ENCODE results near the gene SNAPIN. TPM values are rescaled to one million over a fixed set of nuclear protein-coding genes. Genes with fewer than 3 reads are reported as not detected.
"Not testable (repeated sequence)": the region's sequence is repeated elsewhere in the genome, so short reads cannot be mapped to it uniquely, and the experiment has no call there.

Gene SNAPIN
- total RNA-seq, 2 experiments from 2014 or later, result 37.9 TPM

- peaks cover 21% of the 10 kb centered on the region for H3K4me1 Mint-ChIP-seq
- no peaks in the 10 kb centered on the region for H3K9me3 Mint-ChIP-seq
- ATAC-seq (ENCODE audit: low read depth) (no peak), DNase-seq (no peak)
- no peaks in the 10 kb centered on the region for H3K27me3 Mint-ChIP-seq
- POLR2A ChIA-PET, result no interaction called here
- peaks cover 9% of the 10 kb centered on the region for H3K36me3 Mint-ChIP-seq
- H3K4me3 Mint-ChIP-seq, result no peak overlapping the region
- H3K27ac Mint-ChIP-seq, result no peak overlapping the region
Observed at GRCh38 chr1:153630384-153630783, 28.1 kb upstream of the SNAPIN start.

DNA sequence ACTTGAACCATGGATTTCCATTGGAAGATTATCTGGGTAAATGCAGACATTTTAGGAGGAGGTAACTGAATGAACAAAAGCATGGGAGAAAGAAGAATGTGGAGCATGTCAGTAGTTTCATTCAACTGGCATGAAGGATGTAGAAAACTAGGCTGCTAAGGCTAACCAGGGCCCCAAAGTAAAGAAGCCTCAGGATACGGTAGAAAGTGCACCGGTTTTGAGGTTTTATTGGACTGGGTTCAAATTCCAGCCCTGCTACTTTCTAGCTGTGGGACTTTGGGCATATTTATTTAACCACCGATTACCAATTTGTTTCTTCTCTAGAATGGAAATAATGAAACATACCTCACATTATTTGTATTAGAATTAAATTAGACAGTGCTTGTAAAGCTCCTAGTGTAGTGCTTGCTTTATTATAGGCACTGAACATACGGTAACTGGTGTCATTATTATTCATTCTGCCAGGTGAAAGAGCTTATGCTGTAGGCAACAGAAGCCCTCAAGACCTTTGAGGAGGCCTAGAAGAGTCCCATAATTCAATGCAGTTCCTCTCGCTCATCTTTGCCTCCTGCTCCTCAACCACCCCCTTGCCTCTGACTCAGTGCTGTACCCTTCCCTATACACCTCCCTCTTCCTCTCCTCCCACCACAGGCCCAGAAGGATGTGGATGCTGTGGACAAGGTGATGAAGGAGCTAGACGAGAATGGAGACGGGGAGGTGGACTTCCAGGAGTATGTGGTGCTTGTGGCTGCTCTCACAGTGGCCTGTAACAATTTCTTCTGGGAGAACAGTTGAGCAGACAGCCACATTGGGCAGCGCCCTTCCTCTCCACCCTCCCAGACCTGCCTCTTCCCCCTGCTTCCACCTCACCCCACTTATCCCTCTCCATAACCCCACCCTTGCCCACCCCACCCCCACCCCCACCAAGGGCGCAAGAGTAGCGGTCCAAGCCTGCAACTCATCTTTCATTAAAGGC lies 27.2 kb upstream of the SNAPIN start:
- POLR2A ChIA-PET, result interaction anchor here (0.6 kb wide), 1 partner anchor 60 kb away, joined by 4 read pairs; no protein-coding TSS in a partner anchor
- DNase-seq (no peak), ATAC-seq (ENCODE audit: low read depth) (no peak)
- Mint-ChIP-seq H3K4me3 (no peak overlapping the region), H3K4me1 (peaks cover 22% of the 10 kb centered on the region), H3K27ac (no peak overlapping the region), H3K27me3 (no peaks in the 10 kb centered on the region), H3K9me3 (no peaks in the 10 kb centered on the region), H3K36me3 (peaks cover 11% of the 10 kb centered on the region)

DNA sequence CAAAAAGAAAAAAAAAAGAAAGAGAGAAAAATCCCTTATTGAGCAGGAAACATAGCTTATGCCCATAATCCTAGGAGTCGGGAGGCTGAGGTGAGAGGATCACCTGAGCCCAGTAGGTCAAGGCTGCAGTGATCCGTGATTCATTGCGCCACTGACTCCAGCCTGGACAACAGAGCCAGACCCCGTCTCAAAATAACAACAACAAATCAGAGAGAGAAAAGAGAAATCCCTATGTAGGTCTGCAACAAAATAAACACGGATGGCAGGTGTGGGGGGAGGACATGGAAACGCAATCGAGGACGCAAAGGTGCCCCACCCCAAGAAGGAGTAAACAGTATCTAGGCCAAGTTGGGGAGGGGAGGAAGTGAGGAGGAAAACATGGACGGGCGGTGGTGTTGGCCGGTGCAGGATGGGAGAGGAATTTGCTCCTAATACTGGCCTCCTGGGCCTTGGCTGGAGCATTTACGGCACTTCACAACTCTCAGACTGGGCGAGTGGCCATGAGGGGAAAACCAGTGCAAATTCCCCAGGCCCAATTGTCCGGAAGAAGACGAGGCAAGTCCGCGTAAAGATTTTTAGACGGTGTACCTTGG lies 25.2 kb upstream of the SNAPIN start:
- Mint-ChIP-seq H3K4me1 (peaks cover 27% of the 10 kb centered on the region), H3K9me3 (no peaks in the 10 kb centered on the region), H3K27me3 (no peaks in the 10 kb centered on the region), H3K27ac (peak overlapping the region; percentile 100), H3K36me3 (peaks cover 15% of the 10 kb centered on the region), H3K4me3 (peak overlapping the region; percentile 92)
- no peak for DNase-seq
- ATAC-seq (ENCODE audit: low read depth), result no peak
- POLR2A ChIA-PET, result interaction anchor here (0.6 to 3.4 kb wide), 33 partner anchors 10 to 358 kb away, joined by 3 to 44 read pairs (median 8); partner anchors contain the start of genes CREB3L4, ILF2, INTS3 and JTB

GRCh38 chr1:153633754-153634665 lies 24.5 kb upstream of the SNAPIN start, which contains the start of gene CHTOP:
CHTOP (plus strand) TSS chr1:153634066; CDS start chr1:153636589, 2,523 bp downstream.
- Mint-ChIP-seq H3K4me3 (peak within 1 kb of the TSS; percentile 92), H3K4me1 (peaks cover 27% of the 10 kb centered on the region), H3K27me3 (no peaks in the 10 kb centered on the region), H3K9me3 (no peaks in the 10 kb centered on the region), H3K36me3 (peaks cover 16% of the 10 kb centered on the region), H3K27ac (peak within 1 kb of the TSS; percentile 100)
- ATAC-seq (ENCODE audit: low read depth) (peak; percentile 94), DNase-seq (peak; percentile 99)
- POLR2A ChIA-PET, result interaction anchor here (0.6 to 3.4 kb wide), 40 partner anchors 10 to 1102 kb away, joined by 3 to 44 read pairs (median 6); partner anchors contain the start of genes CREB3L4, GATAD2B, ILF2 and INTS3

DNA sequence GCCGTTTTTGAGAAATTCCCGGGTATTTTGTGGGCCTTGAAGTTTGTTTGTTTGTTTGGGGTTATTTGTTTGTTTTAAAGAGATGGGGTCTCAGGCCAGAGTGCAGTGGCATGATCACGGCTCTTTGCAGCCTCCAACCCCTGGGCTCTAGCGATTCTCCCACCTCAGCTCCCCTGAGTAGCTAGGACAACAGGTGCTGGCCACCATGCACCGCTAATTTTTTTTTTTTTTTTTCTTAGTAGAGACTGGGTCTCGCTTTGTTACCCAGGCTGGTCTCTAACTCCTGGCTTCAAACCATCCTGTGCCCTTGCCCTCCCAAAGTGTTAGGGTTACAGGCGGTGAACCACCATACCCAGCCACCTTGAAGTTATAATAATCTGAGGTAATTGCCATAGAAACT lies 22.6 kb upstream of the SNAPIN start:
- ATAC-seq (ENCODE audit: low read depth) (no peak), DNase-seq (no peak)
- Mint-ChIP-seq H3K27me3 (no peaks in the 10 kb centered on the region), H3K4me3 (peak overlapping the region; percentile 92), H3K27ac (peak overlapping the region; percentile 45), H3K4me1 (peaks cover 26% of the 10 kb centered on the region), H3K36me3 (peaks cover 22% of the 10 kb centered on the region), H3K9me3 (no peaks in the 10 kb centered on the region)
- POLR2A ChIA-PET, result interaction anchor here (1.0 to 3.4 kb wide), 4 partner anchors 12 to 37 kb away, joined by 3 to 44 read pairs (median 21); partner anchors contain the start of genes ILF2 and SNAPIN

- Mint-ChIP-seq H3K4me3 (no peak overlapping the region), H3K27me3 (no peaks in the 10 kb centered on the region), H3K4me1 (peaks cover 28% of the 10 kb centered on the region), H3K9me3 (no peaks in the 10 kb centered on the region), H3K27ac (no peak overlapping the region), H3K36me3 (peaks cover 26% of the 10 kb centered on the region)
- DNase-seq (no peak), ATAC-seq (ENCODE audit: low read depth) (no peak)
- POLR2A ChIA-PET, result interaction anchor here (1.0 kb wide), 1 partner anchor 22 kb away, joined by 3 read pairs; the partner anchor contains the start of gene SNAPIN
Observed at GRCh38 chr1:153636312-153636711, 22.2 kb upstream of the SNAPIN start.

- Mint-ChIP-seq H3K27ac (no peak overlapping the region), H3K9me3 (no peaks in the 10 kb centered on the region), H3K4me3 (no peak overlapping the region), H3K27me3 (no peaks in the 10 kb centered on the region), H3K36me3 (peaks cover 32% of the 10 kb centered on the region), H3K4me1 (peaks cover 18% of the 10 kb centered on the region)
- ATAC-seq (ENCODE audit: low read depth) (no peak), DNase-seq (no peak)
- POLR2A ChIA-PET, result interaction anchor here (0.7 to 1.9 kb wide), 4 partner anchors 11 to 102 kb away, joined by 4 to 5 read pairs (median 5); partner anchors contain the start of genes INTS3, S100A6 and SNAPIN
Observed at GRCh38 chr1:153638261-153638660, 20.2 kb upstream of the SNAPIN start.

DNA sequence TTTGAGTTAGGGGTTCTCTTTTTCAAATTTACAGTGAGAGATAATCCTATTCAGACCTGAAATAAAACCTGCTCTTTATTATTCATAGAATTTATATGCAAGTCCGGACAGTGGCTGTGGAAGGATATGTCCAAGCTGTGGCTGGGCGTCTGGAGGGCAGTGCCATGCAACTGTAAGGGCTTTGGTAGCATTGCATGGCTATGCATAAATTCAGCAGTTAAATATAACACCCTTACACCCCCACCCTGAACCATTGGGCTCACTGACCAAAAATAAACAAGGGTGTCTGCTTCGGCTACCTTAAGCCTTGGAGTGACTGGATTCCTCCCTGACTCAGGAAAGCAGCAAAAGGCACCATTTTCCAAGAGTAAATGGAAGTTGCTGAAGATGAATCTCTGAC lies 19.2 kb upstream of the SNAPIN start:
- no peak for ATAC-seq (ENCODE audit: low read depth)
- peaks cover 18% of the 10 kb centered on the region for H3K4me1 Mint-ChIP-seq
- POLR2A ChIA-PET, result interaction anchor here (2.0 kb wide), 1 partner anchor 10 kb away, joined by 7 read pairs; no protein-coding TSS in a partner anchor

DNA sequence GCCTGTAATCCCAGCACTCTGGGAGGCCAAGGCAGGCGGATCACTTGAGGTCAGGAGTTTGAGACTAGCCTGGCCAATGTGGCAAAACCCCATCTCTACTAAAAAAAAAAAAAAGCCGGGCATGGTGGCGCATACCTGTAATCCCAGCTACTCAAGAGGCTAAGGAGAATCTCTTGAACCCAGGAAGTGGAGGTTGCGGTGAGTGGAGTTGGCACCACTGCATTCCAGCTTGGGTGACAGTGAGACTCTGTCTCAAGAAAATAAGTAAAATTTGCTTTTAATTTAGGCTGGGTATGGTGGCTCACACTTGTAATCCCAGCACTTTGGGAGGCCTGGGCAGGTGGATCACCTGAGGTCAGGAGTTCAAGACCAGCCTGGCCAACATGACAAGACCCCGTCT lies 18.3 kb upstream of the SNAPIN start:
- Mint-ChIP-seq H3K4me1 (peaks cover 22% of the 10 kb centered on the region), H3K36me3 (peaks cover 44% of the 10 kb centered on the region)
- POLR2A ChIA-PET, result interaction anchor here (1.6 to 2.0 kb wide), 2 partner anchors 9 to 27 kb away, joined by 3 to 7 read pairs; no protein-coding TSS in a partner anchor
- H3K27ac Mint-ChIP-seq; DNase-seq; H3K9me3 Mint-ChIP-seq; H3K4me3 Mint-ChIP-seq; H3K27me3 Mint-ChIP-seq; ATAC-seq (ENCODE audit: low read depth): not testable (repeated sequence)

More for the DNA sequence above, 19.2 kb upstream of the SNAPIN start:
- Mint-ChIP-seq H3K27ac (no peak overlapping the region), H3K9me3 (no peaks in the 10 kb centered on the region), H3K4me3 (no peak overlapping the region), H3K36me3 (peaks cover 41% of the 10 kb centered on the region), H3K27me3 (no peaks in the 10 kb centered on the region)
- DNase-seq, result no peak

DNA sequence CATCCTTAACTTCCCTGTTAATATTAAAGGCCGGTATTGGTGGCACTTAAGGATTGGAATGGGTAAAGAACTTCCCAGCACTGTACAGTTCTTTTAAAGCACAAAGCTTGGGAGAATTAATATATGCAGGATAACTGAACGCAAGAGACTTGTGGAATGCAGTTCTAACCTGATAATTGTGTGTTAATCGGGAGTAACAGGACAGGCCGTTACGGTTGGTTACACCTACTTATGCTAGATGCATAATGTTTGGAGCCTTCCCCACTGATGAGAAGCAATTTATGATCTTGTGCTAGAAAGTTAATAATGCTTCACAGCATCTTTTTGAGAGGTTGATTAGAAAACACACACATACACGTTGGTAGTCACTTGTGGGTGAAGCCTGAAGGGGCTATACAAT lies 17.6 kb upstream of the SNAPIN start:
- ATAC-seq (ENCODE audit: low read depth) (no peak), DNase-seq (no peak)
- Mint-ChIP-seq H3K9me3 (no peaks in the 10 kb centered on the region), H3K36me3 (peaks cover 47% of the 10 kb centered on the region), H3K27ac (no peak overlapping the region), H3K4me3 (no peak overlapping the region), H3K4me1 (peaks cover 24% of the 10 kb centered on the region), H3K27me3 (no peaks in the 10 kb centered on the region)
- POLR2A ChIA-PET, result interaction anchor here (0.5 to 2.0 kb wide), 3 partner anchors 8 to 35 kb away, joined by 3 to 7 read pairs (median 3); no protein-coding TSS in a partner anchor

- H3K36me3 Mint-ChIP-seq, result peaks cover 50% of the 10 kb centered on the region
- no peak for DNase-seq
- no peak overlapping the region for H3K4me3 Mint-ChIP-seq
- H3K9me3 Mint-ChIP-seq, result no peaks in the 10 kb centered on the region
- POLR2A ChIA-PET, result no interaction called here
- peaks cover 26% of the 10 kb centered on the region for H3K4me1 Mint-ChIP-seq
- no peak overlapping the region for H3K27ac Mint-ChIP-seq
- no peaks in the 10 kb centered on the region for H3K27me3 Mint-ChIP-seq
- ATAC-seq (ENCODE audit: low read depth), result no peak
Observed at GRCh38 chr1:153642161-153642560, 16.3 kb upstream of the SNAPIN start.

- H3K36me3 Mint-ChIP-seq, result peaks cover 53% of the 10 kb centered on the region
- ATAC-seq (ENCODE audit: low read depth), result no peak
- POLR2A ChIA-PET, result interaction anchor here (1.9 to 2.6 kb wide), 2 partner anchors 9 to 11 kb away, joined by 4 to 21 read pairs; partner anchors contain the start of gene CHTOP
- peak overlapping the region; percentile 34 for H3K27ac Mint-ChIP-seq
- no peak overlapping the region for H3K4me3 Mint-ChIP-seq
- DNase-seq, result no peak
- peaks cover 24% of the 10 kb centered on the region for H3K4me1 Mint-ChIP-seq
- H3K27me3 Mint-ChIP-seq, result no peaks in the 10 kb centered on the region
- no peaks in the 10 kb centered on the region for H3K9me3 Mint-ChIP-seq
Observed at GRCh38 chr1:153643100-153643499, 15.4 kb upstream of the SNAPIN start.
